WERI-Rb-1 (cell line): Measurements from ENCODE around the gene JOSD2.

Experiments
- DNase-seq: peaks from one replicate; pipeline ENCODE4 v3.0.0-alpha.2; 2020
- H3K27ac ChIP-seq: fragments of 250-450 bp; sonication (Bioruptor Pico); 2 replicates; pipeline ENCODE4 v1.5.1; 2020; ENCODE audit warnings: mild to moderate bottlenecking, moderate library complexity
- H3K27me3 ChIP-seq: fragments of 250-450 bp; sonication (Bioruptor Pico); 2 replicates; pipeline ENCODE4 v1.5.1; 2021; ENCODE audit warnings: mild to moderate bottlenecking, low read depth, moderate library complexity; ENCODE audit not compliant: insufficient read depth, severe bottlenecking
- H3K36me3 ChIP-seq: fragments of 250-450 bp; sonication (Bioruptor Pico); 2 replicates; pipeline ENCODE4 v1.5.1; 2020; ENCODE audit warnings: mild to moderate bottlenecking, moderate library complexity
- H3K4me3 ChIP-seq: 2 replicates; pipeline ENCODE4 v1.5.1; 2011; ENCODE audit warnings: low read depth, mild to moderate bottlenecking, control low read depth, low read length
- H3K9me3 ChIP-seq: fragments of 250-450 bp; sonication (Bioruptor Pico); 2 replicates; pipeline ENCODE4 v1.5.1; 2021; ENCODE audit warnings: mild to moderate bottlenecking, moderate library complexity; ENCODE audit not compliant: severe bottlenecking
- CTCF ChIP-seq: IDR thresholded peaks from 2 replicates; pipeline ENCODE4 v1.5.1; 2011; ENCODE audit warnings: low read depth, mild to moderate bottlenecking, control low read depth, inconsistent platforms, low read length

JOSD2 gene

GRCh38 chr19:50556282-50557008, 45.5 kb upstream of the JOSD2 start:
- peak; percentile 80 for TF ChIP-seq CTCF
- peak overlapping the region; percentile 59 for H3K27ac ChIP-seq
- H3K27me3 ChIP-seq = no peaks in the 10 kb centered on the region
- peak overlapping the region; percentile 46 for H3K4me3 ChIP-seq
- DNase-seq = peak; percentile 93
- H3K9me3 ChIP-seq = no peaks in the 10 kb centered on the region
- peaks cover 11% of the 10 kb centered on the region for H3K36me3 ChIP-seq

- Histone ChIP-seq H3K27ac (peak overlapping the region; percentile 28), H3K9me3 (no peaks in the 10 kb centered on the region), H3K27me3 (no peaks in the 10 kb centered on the region), H3K36me3 (peaks cover 10% of the 10 kb centered on the region), H3K4me3 (peak overlapping the region; percentile 46)
- no peak for TF ChIP-seq CTCF
- peak; percentile 52 for DNase-seq
Observed at GRCh38 chr19:50555450-50556281, 44.7 kb upstream of the JOSD2 start.

GRCh38 chr19:50555033-50555432, 44.0 kb upstream of the JOSD2 start:
- Histone ChIP-seq H3K9me3 (no peaks in the 10 kb centered on the region), H3K4me3 (no peak overlapping the region), H3K27me3 (no peaks in the 10 kb centered on the region), H3K27ac (no peak overlapping the region), H3K36me3 (peaks cover 10% of the 10 kb centered on the region)
- no peak for DNase-seq
- no peak for TF ChIP-seq CTCF

- Histone ChIP-seq H3K4me3 (no peak overlapping the region), H3K9me3 (no peaks in the 10 kb centered on the region), H3K27ac (no peak overlapping the region), H3K36me3 (peaks cover 10% of the 10 kb centered on the region), H3K27me3 (no peaks in the 10 kb centered on the region)
- DNase-seq = no peak
- no peak for TF ChIP-seq CTCF
Observed at GRCh38 chr19:50554212-50554611, 43.2 kb upstream of the JOSD2 start.

- Histone ChIP-seq H3K27me3 (no peaks in the 10 kb centered on the region), H3K9me3 (no peaks in the 10 kb centered on the region), H3K4me3 (no peak overlapping the region), H3K36me3 (peaks cover 7% of the 10 kb centered on the region), H3K27ac (no peak overlapping the region)
- no peak for DNase-seq
- TF ChIP-seq CTCF = no peak
Observed at GRCh38 chr19:50553134-50553703, 42.2 kb upstream of the JOSD2 start.
